ENCODE results near the gene GREM2.

GREM2 gene

GRCh38 chr1:240599299-240599698, 12.7 kb downstream of the GREM2 start:
- no peak for TF ChIP-seq CTCF (IDR thresholded peaks at IDR 0.05; ENCODE audit: borderline replicate concordance, insufficient read depth, low read depth, low read length)
- no peak overlapping the region for H3K4me3 ChIP-seq (ENCODE audit: low read depth, low read length)

- TF ChIP-seq CTCF (IDR thresholded peaks at IDR 0.05; ENCODE audit: borderline replicate concordance, insufficient read depth, low read depth, low read length) = no peak
- H3K4me3 ChIP-seq (ENCODE audit: low read depth, low read length) = no peak overlapping the region
These were observed 13.5 kb downstream of the GREM2 start for GRCh38 chr1:240598216-240599001.

- no peak for TF ChIP-seq CTCF (IDR thresholded peaks at IDR 0.05; ENCODE audit: borderline replicate concordance, insufficient read depth, low read depth, low read length)
- H3K4me3 ChIP-seq (ENCODE audit: low read depth, low read length) = no peak overlapping the region
These were observed 14.7 kb downstream of the GREM2 start for GRCh38 chr1:240597153-240597745.

- no peak for TF ChIP-seq CTCF (IDR thresholded peaks at IDR 0.05; ENCODE audit: borderline replicate concordance, insufficient read depth, low read depth, low read length)
These were observed 16.5 kb downstream of the GREM2 start for GRCh38 chr1:240595476-240595875.

GRCh38 chr1:240591564-240591963, 20.4 kb downstream of the GREM2 start:
- no peak overlapping the region for H3K4me3 ChIP-seq (ENCODE audit: low read depth, low read length)
- no peak for TF ChIP-seq CTCF (IDR thresholded peaks at IDR 0.05; ENCODE audit: borderline replicate concordance, insufficient read depth, low read depth, low read length)

More at GRCh38 chr1:240595476-240595875, 16.5 kb downstream of the GREM2 start:
- H3K4me3 ChIP-seq (ENCODE audit: low read depth, low read length) = no peak overlapping the region

- TF ChIP-seq CTCF (IDR thresholded peaks at IDR 0.05; ENCODE audit: borderline replicate concordance, insufficient read depth, low read depth, low read length) = no peak
- H3K4me3 ChIP-seq (ENCODE audit: low read depth, low read length) = no peak overlapping the region
These were observed 20.9 kb downstream of the GREM2 start for GRCh38 chr1:240591078-240591477.
